MM.1S (cell line): Measurements from ENCODE around the gene FAM47E.

Experiments
- DNase-seq: peaks from one replicate; pipeline ENCODE4 v3.0.0-alpha.2; 2015
- H2AFZ ChIP-seq: fragments of 300-600 bp; sonication (generic); 2 replicates; pipeline ENCODE4 v1.6.0; 2016; ENCODE audit warnings: antibody characterized with exemption, low read length
- H3F3A ChIP-seq: fragments of 300-600 bp; sonication (generic); 2 replicates; pipeline ENCODE4 v1.6.1; 2016; ENCODE audit warnings: mild to moderate bottlenecking, antibody characterized with exemption, low read length, moderate library complexity, mixed read lengths; ENCODE audit not compliant: insufficient read depth
- H3K27ac ChIP-seq: fragments of 300-600 bp; sonication (generic); 2 replicates; pipeline ENCODE4 v1.5.1; 2016; ENCODE audit warnings: mild to moderate bottlenecking, low read length
- H3K27me3 ChIP-seq: fragments of 300-600 bp; sonication (generic); replicated peaks from 2 replicates; pipeline ENCODE4 v1.6.0; 2016; ENCODE audit warnings: low read length; ENCODE audit not compliant: insufficient read depth
- H3K36me3 ChIP-seq: fragments of 300-600 bp; sonication (generic); replicated peaks from 2 replicates; pipeline ENCODE4 v1.6.1; 2016; ENCODE audit warnings: mild to moderate bottlenecking, low read length, mixed read lengths; ENCODE audit not compliant: insufficient read depth
- H3K4me1 ChIP-seq: fragments of 300-600 bp; sonication (generic); 2 replicates; pipeline ENCODE4 v1.6.1; 2016; ENCODE audit warnings: low read length, mixed read lengths
- H3K4me2 ChIP-seq: fragments of 300-600 bp; sonication (generic); 2 replicates; pipeline ENCODE4 v1.6.0; 2016; ENCODE audit warnings: low read depth, low read length
- H3K4me3 ChIP-seq: fragments of 300-600 bp; sonication (generic); 2 replicates; pipeline ENCODE4 v1.5.1; 2016; ENCODE audit warnings: low read length, mixed read lengths
- H3K79me2 ChIP-seq: fragments of 300-600 bp; sonication (generic); 2 replicates; pipeline ENCODE4 v1.6.1; 2016; ENCODE audit warnings: mixed run types, low read length, mixed read lengths
- H3K9ac ChIP-seq: fragments of 300-600 bp; sonication (generic); 2 replicates; pipeline ENCODE4 v1.6.1; 2016; ENCODE audit warnings: low read length, mixed read lengths
- H3K9me2 ChIP-seq: fragments of 300-600 bp; sonication (generic); replicated peaks from 2 replicates; pipeline ENCODE4 v1.6.1; 2016; ENCODE audit warnings: mild to moderate bottlenecking, low read length, mixed read lengths; ENCODE audit not compliant: insufficient read depth
- H3K9me3 ChIP-seq: fragments of 300-600 bp; sonication (generic); replicated peaks from 2 replicates; pipeline ENCODE4 v1.6.1; 2016; ENCODE audit warnings: mild to moderate bottlenecking, low read length, mixed read lengths; ENCODE audit not compliant: insufficient read depth
- H4K20me1 ChIP-seq: fragments of 300-600 bp; sonication (generic); 2 replicates; pipeline ENCODE4 v1.6.1; 2016; ENCODE audit warnings: mild to moderate bottlenecking, low read length, moderate library complexity, mixed read lengths; ENCODE audit not compliant: insufficient read depth
- CTCF ChIP-seq: fragments of 300-600 bp; sonication (generic); IDR thresholded peaks from 2 replicates; pipeline ENCODE4 v1.5.1; 2016; ENCODE audit warnings: antibody characterized with exemption, low read length, mixed read lengths
- EZH2 ChIP-seq: fragments of 300-600 bp; sonication (generic); optimal IDR thresholded peaks from 2 replicates; pipeline ENCODE3; 2017; ENCODE audit warnings: low read depth, mild to moderate bottlenecking, antibody characterized with exemption, low read length, mixed read lengths
- EZH2phosphoT487 ChIP-seq: fragments of 300-600 bp; sonication (generic); IDR thresholded peaks from 2 replicates; pipeline ENCODE4 v1.6.1; 2018; ENCODE audit warnings: antibody characterized with exemption, low read length

The FAM47E gene

GRCh38 chr4:76313547-76313946, 62.0 kb downstream of the FAM47E start:
- Histone ChIP-seq H3K27ac (no peak overlapping the region), H3K9me2 (no peaks in the 10 kb centered on the region), H4K20me1 (no peaks in the 10 kb centered on the region), H3K79me2 (peaks cover 22% of the 10 kb centered on the region), H3K9ac (no peak overlapping the region), H3K4me3 (no peak overlapping the region), H3K36me3 (peaks cover 10% of the 10 kb centered on the region), H3K4me1 (peaks cover 9% of the 10 kb centered on the region; the same call in 1 of the 2 replicates), H3F3A (0 out of 2 replicates have a peak, but pooled peaks cover 4% of the 10 kb centered on the region), H2AFZ (no peak overlapping the region), H3K4me2 (no peak overlapping the region), H3K9me3 (no peaks in the 10 kb centered on the region), H3K27me3 (no peaks in the 10 kb centered on the region)
- no peak for TF ChIP-seq EZH2
- no peak for TF ChIP-seq CTCF
- TF ChIP-seq EZH2phosphoT487: no peak
- DNase-seq: no peak

- no peak overlapping the region for H3K27ac ChIP-seq
- no peak overlapping the region for H3K9ac ChIP-seq
- no peaks in the 10 kb centered on the region for H3K9me3 ChIP-seq
- H3K4me3 ChIP-seq: no peak overlapping the region
- 0 out of 2 replicates have a peak, but pooled peaks cover 4% of the 10 kb centered on the region for H3K79me2 ChIP-seq
- H3K4me2 ChIP-seq: no peak overlapping the region
- no peak for DNase-seq
- H3K9me2 ChIP-seq: no peaks in the 10 kb centered on the region
- TF ChIP-seq EZH2phosphoT487: no peak
- no peak for TF ChIP-seq CTCF
- TF ChIP-seq EZH2: no peak
- no peaks in the 10 kb centered on the region for H4K20me1 ChIP-seq
- no peaks in the 10 kb centered on the region for H3K27me3 ChIP-seq
- no peak overlapping the region for H2AFZ ChIP-seq
- H3K36me3 ChIP-seq: no peaks in the 10 kb centered on the region
- peaks cover 7% of the 10 kb centered on the region; the same call in 1 of the 2 replicates for H3K4me1 ChIP-seq
- H3F3A ChIP-seq: no peaks in the 10 kb centered on the region
These were observed 63.9 kb downstream of the FAM47E start for GRCh38 chr4:76315267-76315918.

GRCh38 chr4:76316131-76316530, 64.6 kb downstream of the FAM47E start:
- H3K4me2 ChIP-seq: no peak overlapping the region
- H3K4me1 ChIP-seq: peaks cover 7% of the 10 kb centered on the region; the same call in 1 of the 2 replicates

More at GRCh38 chr4:76316131-76316530, 64.6 kb downstream of the FAM47E start:
- Histone ChIP-seq H3K79me2 (no peaks in the 10 kb centered on the region), H3K9ac (no peak overlapping the region), H3K27me3 (no peaks in the 10 kb centered on the region), H3K27ac (no peak overlapping the region), H3K9me3 (no peaks in the 10 kb centered on the region), H2AFZ (no peak overlapping the region), H3K9me2 (no peaks in the 10 kb centered on the region), H3F3A (no peaks in the 10 kb centered on the region), H3K36me3 (no peaks in the 10 kb centered on the region), H3K4me3 (no peak overlapping the region), H4K20me1 (no peaks in the 10 kb centered on the region)
- DNase-seq: no peak
- TF ChIP-seq CTCF (no peak), EZH2phosphoT487 (no peak), EZH2 (no peak)
